Measurements from ENCODE around the gene PCNX2. TPM values are rescaled to one million over a fixed set of nuclear protein-coding genes. Genes with fewer than 3 reads are reported as not detected.

Gene PCNX2
- total RNA-seq, 2 donors from 2014 or later: 24.1 to 72.1 TPM

DNA sequence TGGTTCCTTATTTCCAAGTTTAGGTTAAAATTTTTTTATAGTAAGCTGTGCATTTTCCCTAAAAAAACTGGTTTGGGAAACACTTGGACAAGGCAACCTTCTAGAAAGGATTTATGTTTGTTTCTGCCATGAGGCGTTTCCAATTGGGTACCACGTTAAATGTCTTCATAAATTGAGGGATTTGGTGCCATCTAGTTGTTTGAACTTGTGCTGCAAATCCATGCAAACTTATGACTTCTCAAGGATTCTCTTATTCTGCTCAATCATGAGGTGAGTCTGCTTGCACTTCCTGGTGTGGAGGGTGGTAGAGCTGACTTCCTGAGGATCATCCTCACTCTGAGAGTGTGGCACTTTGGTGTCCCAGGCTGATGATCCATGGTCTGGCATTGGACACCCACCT lies 123.3 kb downstream of the PCNX2 start:
- Histone ChIP-seq H3K9me3 (no peaks in the 10 kb centered on the region), H3K4me3 (no peak overlapping the region), H3K36me3 (replicated peaks in 1 of 2; ENCODE audit: insufficient read depth in 1 of 2, low read depth in 2 of 2) (no peaks in the 10 kb centered on the region), H3K27me3 (no peaks in the 10 kb centered on the region), H3K4me1 (no peaks in the 10 kb centered on the region), H3K27ac (no peak overlapping the region)
- ATAC-seq (no peak), DNase-seq (no peak)
- 51 to 70% methylated on average over 2 of the region's 2 CpGs for WGBS, 2 donors
- TF ChIP-seq POLR2A (IDR thresholded peaks at IDR 0.05): no peak
- TF ChIP-seq, protein P1, sequence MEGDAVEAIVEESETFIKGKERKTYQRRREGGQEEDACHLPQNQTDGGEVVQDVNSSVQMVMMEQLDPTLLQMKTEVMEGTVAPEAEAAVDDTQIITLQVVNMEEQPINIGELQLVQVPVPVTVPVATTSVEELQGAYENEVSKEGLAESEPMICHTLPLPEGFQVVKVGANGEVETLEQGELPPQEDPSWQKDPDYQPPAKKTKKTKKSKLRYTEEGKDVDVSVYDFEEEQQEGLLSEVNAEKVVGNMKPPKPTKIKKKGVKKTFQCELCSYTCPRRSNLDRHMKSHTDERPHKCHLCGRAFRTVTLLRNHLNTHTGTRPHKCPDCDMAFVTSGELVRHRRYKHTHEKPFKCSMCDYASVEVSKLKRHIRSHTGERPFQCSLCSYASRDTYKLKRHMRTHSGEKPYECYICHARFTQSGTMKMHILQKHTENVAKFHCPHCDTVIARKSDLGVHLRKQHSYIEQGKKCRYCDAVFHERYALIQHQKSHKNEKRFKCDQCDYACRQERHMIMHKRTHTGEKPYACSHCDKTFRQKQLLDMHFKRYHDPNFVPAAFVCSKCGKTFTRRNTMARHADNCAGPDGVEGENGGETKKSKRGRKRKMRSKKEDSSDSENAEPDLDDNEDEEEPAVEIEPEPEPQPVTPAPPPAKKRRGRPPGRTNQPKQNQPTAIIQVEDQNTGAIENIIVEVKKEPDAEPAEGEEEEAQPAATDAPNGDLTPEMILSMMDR (IDR thresholded peaks at IDR 0.05): peak in 4 of 7 experiments; percentile 21 to 48 (median 28)
- intact Hi-C loops (cut with DNase I): no loop called here

DNA sequence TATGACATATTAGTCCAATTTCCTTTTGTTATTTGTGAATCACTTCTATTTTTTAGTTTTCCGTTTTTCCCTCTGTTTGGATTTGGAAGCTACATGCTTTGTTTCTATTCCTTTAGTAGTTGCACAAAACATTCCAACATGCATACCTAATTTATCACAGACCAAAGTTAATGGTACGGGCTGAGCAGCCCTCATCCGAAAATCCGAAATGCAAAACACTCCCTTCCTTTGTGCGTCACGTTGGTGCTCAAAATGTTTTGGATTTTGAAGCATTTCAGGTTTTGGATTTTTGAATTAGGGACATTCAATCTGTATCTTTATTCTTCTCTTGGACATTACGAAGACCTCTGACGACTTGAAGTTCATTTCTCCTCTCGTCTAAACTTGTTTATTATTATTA lies 124.8 kb downstream of the PCNX2 start:
- H3K4me3 ChIP-seq: no peak overlapping the region

DNA sequence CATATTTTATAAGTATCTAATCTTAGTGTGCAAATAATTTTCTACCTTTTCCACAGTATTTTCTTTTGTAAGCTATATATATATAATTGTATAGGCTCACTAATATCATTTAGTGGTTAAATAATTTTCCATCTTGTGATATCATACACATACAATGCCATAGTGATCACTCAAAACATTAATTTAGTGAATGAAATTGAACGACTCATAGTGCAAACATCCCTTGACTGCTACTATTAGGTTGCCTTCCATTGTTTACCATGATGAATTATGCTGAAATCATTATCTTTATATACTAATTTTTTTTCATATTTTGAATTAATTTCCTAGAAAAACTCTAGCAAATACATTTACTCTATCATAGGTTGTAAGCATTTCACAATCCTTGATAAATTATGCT lies 127.1 kb downstream of the PCNX2 start:
- Histone ChIP-seq H3K9me3 (no peaks in the 10 kb centered on the region), H3K4me1 (no peaks in the 10 kb centered on the region), H3K27me3 (no peaks in the 10 kb centered on the region), H3K4me3 (no peak overlapping the region), H3K27ac (no peak overlapping the region), H3K36me3 (replicated peaks in 1 of 2; ENCODE audit: insufficient read depth in 1 of 2, low read depth in 2 of 2) (no peaks in the 10 kb centered on the region)
- ATAC-seq: no peak
- intact Hi-C loops (cut with DNase I): no loop called here
- no peak for DNase-seq
- TF ChIP-seq POLR2A (IDR thresholded peaks at IDR 0.05): no peak
- WGBS, 2 donors: 66 to 67% methylated on average over 1 of the region's 1 CpG

More for the DNA sequence above, 124.8 kb downstream of the PCNX2 start:
- Histone ChIP-seq H3K27ac (no peak overlapping the region), H3K27me3 (no peaks in the 10 kb centered on the region), H3K9me3 (no peaks in the 10 kb centered on the region), H3K36me3 (replicated peaks in 1 of 2; ENCODE audit: insufficient read depth in 1 of 2, low read depth in 2 of 2) (no peaks in the 10 kb centered on the region), H3K4me1 (no peaks in the 10 kb centered on the region)
- no peak for ATAC-seq
- 90 to 92% methylated on average over 9 of the region's 9 CpGs for WGBS, 2 donors
- DNase-seq: no peak
- TF ChIP-seq, protein P1 (IDR thresholded peaks at IDR 0.05): no peak
- TF ChIP-seq POLR2A (IDR thresholded peaks at IDR 0.05): no peak
- intact Hi-C loops (cut with DNase I): no loop called here

DNA sequence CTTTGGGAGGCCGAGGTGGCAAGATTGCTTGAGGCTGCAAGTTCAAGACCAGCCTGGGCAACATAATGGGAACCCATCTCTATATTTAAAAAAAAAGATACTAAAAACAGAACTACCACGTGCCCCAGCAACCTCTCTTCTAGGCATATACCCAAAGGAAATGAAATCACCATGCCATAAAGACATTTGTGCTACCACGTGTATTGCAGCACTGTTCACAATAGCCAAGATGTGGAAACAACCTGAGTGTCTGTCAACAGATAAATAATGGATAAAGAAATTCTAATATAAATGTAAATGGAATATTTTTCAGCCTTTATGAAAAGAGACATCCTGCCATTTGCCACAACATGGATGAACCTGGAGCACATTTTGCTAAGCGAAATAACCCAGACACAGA lies 128.6 kb downstream of the PCNX2 start:
- no peak for TF ChIP-seq POLR2A (IDR thresholded peaks at IDR 0.05)
- TF ChIP-seq, protein P1 (IDR thresholded peaks at IDR 0.05): no peak
- no peaks in the 10 kb centered on the region for H3K36me3 ChIP-seq (replicated peaks in 1 of 2; ENCODE audit: insufficient read depth in 1 of 2, low read depth in 2 of 2)
- no peaks in the 10 kb centered on the region for H3K9me3 ChIP-seq
- 83 to 87% methylated on average over 4 of the region's 4 CpGs for WGBS, 2 donors
- no peak for ATAC-seq
- no peak overlapping the region for H3K27ac ChIP-seq
- intact Hi-C loops (cut with DNase I): no loop called here
- no peaks in the 10 kb centered on the region for H3K27me3 ChIP-seq
- H3K4me3 ChIP-seq: no peak overlapping the region
- DNase-seq: no peak
- H3K4me1 ChIP-seq: no peaks in the 10 kb centered on the region

- Histone ChIP-seq H3K27ac (no peak overlapping the region), H3K27me3 (no peaks in the 10 kb centered on the region), H3K4me1 (no peaks in the 10 kb centered on the region), H3K36me3 (replicated peaks in 1 of 2; ENCODE audit: insufficient read depth in 1 of 2, low read depth in 2 of 2) (peaks cover 0 to 3% of the 10 kb centered on the region in 2 donors), H3K9me3 (no peaks in the 10 kb centered on the region), H3K4me3 (no peak overlapping the region)
- no peak for ATAC-seq
- intact Hi-C loops (cut with DNase I): no loop called here
- TF ChIP-seq, protein P1 (IDR thresholded peaks at IDR 0.05): no peak
- TF ChIP-seq POLR2A (IDR thresholded peaks at IDR 0.05): no peak
- no peak for DNase-seq
- 82 to 93% methylated on average over 1 of the region's 1 CpG for WGBS, 2 donors
Observed at GRCh38 chr1:233163696-233164095, 131.8 kb downstream of the PCNX2 start.

Measured in body of pancreas (tissue), 4 donors.